Right hindlimb (tissue), 1 donor: Measurements from ENCODE around the gene C2orf74.
"Not testable (repeated sequence)": the region's sequence is repeated elsewhere in the genome, so short reads cannot be mapped to it uniquely, and the experiment has no call there.

Experiments used
- DNase-seq: peaks from one replicate; pipeline ENCODE4 v3.0.0-alpha.2; 2018

The C2orf74 gene

GRCh38 chr2:61176755-61177726 is 15.1 kb downstream of the C2orf74 start:
- DNase-seq: peak; percentile 97

GRCh38 chr2:61177727-61178549 is 15.9 kb downstream of the C2orf74 start:
- DNase-seq: peak; percentile 67

DNA sequence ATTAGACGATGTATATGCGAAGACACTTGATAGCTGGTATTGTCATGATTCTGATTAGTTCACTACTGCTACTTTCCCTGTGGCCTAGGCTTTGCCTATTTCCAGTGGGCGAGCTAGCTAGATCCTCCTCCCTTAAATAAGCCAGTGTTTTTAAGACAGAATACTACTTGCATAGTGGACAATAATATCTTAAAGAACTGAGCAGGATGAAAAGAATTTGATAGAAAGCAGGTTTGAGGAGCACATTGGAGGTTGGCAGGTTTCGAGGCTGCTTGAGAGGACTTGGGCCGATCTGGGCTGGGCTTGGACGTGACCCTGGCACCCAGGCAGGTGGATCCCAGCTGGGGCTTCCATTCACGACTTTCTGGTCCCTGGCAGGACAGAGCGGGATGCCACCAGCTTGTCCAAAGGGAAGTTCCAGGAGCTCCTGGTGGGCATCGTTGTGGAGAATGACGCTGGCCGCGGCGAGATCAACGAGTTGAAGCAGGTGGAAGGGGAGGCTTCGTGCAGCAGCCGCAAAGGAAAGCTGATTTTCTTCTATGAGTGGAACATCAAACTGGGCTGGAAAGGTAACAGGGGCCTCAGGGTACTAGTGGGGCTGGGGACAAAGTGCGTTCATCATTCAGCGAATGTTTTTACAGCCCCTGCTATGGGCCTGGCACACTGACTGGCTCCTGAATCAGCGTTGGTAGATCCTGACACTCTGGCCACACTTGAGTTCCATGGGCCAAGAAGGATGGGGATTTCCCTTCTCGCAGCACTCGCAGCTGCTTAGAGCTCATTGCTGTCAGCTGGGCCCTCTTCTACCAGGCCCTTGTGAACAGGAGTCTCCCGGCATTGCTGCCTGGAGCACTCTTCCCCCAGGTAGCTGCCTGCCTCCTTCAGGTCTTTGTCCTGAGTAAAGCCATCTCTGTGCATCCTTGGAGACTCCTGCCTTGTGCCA is 16.9 kb downstream of the C2orf74 start:
- DNase-seq: no peak

GRCh38 chr2:61179701-61180639 is 18.0 kb downstream of the C2orf74 start:
- DNase-seq: peak; percentile 72

GRCh38 chr2:61180686-61181085 is 18.7 kb downstream of the C2orf74 start:
- DNase-seq: no peak

DNA sequence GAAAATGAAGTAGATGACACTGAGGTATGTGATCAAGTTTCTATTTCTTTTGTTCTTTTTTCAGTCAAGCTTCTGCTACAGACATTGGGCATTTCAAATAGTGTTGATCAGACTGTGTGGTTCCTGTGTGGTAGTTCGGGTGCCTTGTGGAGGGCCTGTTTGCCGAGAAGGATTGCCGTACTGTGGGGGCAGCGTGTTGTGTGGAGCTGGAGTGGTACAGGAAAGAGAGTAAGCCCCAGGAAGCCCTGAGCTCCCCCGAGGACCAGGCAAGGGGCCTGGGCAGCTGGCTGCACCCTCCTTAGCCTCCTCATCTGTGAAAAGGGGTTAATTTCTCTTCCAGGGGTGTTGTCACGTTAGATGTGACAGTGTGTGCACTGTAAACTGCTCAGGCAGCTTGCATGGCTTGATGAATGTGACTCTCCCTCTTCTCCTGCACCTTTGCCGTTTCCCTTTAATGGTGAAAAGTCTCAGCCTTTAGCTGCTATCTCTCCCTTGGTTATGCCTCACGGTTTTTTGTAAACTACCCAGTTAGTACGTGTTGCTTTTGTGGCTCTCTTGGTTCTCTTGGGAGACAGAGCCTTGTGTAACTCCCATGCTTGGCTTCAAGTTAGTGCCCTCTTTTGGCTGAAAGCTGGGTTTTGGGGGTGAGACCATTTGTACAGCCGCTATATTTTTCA is 19.5 kb downstream of the C2orf74 start:
- DNase-seq: no peak

- no peak for DNase-seq
These were observed 20.0 kb downstream of the C2orf74 start for GRCh38 chr2:61182059-61182383.

DNA sequence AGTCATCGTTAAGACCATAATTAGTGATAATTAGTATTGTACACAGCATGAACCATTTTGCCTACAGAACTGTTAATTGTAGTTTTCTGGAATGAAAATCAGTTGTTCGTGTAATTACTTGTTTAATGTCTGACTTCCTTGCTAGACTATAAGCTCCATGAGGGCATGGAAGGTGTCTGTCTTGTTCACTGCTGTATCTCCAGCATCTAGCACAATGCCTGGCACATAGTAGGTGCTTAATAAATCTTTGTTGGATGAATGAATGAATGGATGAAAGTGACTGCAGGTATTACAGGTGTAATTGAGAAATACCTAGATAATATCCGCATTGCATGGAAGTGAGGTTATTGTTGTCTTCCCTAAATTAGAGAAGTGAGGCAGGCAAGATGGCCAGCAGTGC is 21.8 kb downstream of the C2orf74 start:
- no peak for DNase-seq

DNA sequence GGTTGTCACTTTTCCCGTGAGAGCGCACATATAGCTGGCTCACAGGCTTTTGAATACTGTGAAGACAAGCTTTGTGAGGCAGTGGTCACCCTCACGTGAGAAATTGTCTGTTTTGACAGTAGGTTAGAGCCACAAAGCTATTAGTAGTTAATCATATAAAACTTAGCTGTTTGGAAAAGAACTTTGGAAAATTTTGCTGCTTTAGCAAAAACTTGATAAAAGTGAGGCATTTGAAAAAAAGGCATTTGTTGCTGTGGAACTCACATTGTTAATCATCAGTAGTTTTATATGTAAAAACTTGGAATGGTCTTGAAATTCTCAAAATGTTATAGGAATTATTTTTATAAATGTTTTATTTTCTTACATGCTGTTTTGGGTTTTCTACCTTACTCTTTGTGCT is 22.3 kb downstream of the C2orf74 start:
- DNase-seq: no peak

DNA sequence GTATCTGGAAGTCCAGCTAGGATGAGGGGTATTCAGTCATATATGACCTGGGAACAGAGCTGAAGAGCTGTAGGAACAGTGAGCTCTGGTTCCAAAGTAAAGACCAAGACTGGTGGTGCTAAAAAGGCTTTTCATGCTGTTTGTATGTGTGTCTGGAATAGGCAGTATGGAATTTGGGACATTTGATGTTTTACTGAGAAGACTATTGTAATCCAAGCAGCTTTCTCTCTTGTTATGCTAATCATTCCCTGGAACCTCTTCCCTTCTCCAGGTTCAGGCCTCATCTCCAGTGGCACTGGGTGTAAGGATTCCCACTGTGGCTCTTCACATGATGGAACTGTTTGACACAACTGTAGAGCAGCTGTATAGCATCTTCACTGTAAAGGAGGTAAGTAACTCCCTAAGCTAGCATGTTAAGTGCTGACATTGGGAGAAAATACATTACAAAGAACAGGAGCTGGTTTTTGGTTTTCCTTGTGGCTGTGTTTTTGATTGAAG is 23.3 kb downstream of the C2orf74 start:
- DNase-seq: no peak

DNA sequence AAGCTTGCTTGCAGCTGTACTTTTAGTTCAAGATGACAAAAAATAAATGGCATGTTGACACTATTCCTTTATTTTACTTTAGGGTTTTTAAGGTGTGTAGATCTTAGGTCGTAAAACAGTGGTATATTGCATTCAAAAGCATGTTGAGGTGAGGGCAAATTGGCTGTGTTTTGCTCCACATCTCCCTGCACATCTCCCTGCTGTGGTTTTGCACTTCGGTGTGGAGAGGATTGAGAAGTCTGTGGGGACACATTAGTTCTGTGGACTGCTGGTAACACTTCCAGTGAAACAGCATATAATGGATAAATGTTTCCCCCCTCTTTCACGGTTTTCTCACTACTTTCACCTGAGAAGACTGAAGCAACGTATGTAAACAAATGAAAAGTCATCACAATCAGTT is 25.1 kb downstream of the C2orf74 start:
- no peak for DNase-seq

- no peak for DNase-seq
These were observed 31.9 kb downstream of the C2orf74 start for GRCh38 chr2:61193670-61194561.

- DNase-seq: not testable (repeated sequence)
These were observed 32.7 kb downstream of the C2orf74 start for GRCh38 chr2:61194646-61195045.

- DNase-seq: no peak
These were observed 34.7 kb downstream of the C2orf74 start for GRCh38 chr2:61196671-61197070.

DNA sequence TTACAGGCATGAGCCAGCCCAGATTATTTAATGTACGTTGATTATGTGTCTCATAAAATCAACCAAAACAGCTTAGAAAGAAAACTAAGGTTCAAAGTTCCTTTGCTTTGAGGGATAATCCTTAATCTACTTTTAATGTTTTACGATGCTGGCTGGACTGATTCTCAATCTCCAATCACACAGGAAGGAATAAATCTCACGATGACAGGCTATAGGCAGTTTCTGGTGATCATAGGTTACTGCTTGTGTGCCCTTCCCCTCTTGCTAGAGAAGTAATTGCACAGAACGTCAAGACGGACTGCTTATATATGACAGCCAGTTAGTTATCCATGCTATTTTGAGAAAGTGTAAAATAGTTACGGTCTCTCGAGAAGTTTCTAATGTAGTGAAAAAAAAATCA is 43.1 kb downstream of the C2orf74 start:
- DNase-seq: no peak

- DNase-seq: no peak
These were observed 48.5 kb downstream of the C2orf74 start for GRCh38 chr2:61210332-61210981.

DNA sequence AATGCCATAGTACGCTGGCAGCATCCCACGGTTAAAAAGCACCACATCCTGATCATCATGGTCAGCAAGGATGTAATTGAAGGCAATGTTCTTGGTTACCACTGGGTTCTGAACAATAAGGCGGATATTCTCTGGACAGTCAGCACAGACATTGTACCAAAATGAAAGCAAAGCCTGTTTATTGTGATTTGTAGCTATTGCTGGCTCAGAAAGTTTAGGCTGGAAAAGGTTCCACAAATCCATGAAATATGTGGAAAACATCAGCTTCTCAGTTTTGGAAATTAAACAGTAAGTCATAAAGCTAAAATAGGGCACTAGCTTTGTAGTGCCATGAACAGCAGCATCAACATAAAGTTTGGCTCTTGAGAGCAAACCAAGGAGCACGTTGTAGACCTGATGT is 52.2 kb downstream of the C2orf74 start:
- DNase-seq: no peak
